Omental fat pad (tissue), 4 donors: ENCODE measurements around the gene GAS7. TPM values are rescaled to one million over a fixed set of nuclear protein-coding genes. Genes with fewer than 3 reads are reported as not detected.

Source experiments
- ATAC-seq: fragments of 150-250 bp; one replicate; pipeline ENCODE4 v1.9.1; 2016; ENCODE audit warnings: mild to moderate bottlenecking, moderate library complexity; ENCODE audit not compliant: low FRiP score
- DNase-seq: peaks from one replicate; pipeline ENCODE4 v3.0.0-alpha.2; 2019; ENCODE audit warnings: low spot score
- total RNA-seq, 4 donors: library from RNA; depleted of rRNA; stranded (reverse); fragments of >200 nt; gene quantifications; one replicate each; pipeline ENCODE4 v1.1.0, GENCODE V29; 2016
- TF ChIP-seq, protein P1 (sequence below), 3 donors: fragments of 450-650 bp; IDR thresholded peaks; one replicate each; pipeline ENCODE4 v1.5.1; 2016 to 2017; ENCODE audit warnings: antibody characterized with exemption in 3 of 3, mild to moderate bottlenecking in 3 of 3, moderate library complexity in 2 of 3

The GAS7 gene
- total RNA-seq, 4 donors from 2014 or later: 36.4 to 148 (median 52.7) TPM

DNA sequence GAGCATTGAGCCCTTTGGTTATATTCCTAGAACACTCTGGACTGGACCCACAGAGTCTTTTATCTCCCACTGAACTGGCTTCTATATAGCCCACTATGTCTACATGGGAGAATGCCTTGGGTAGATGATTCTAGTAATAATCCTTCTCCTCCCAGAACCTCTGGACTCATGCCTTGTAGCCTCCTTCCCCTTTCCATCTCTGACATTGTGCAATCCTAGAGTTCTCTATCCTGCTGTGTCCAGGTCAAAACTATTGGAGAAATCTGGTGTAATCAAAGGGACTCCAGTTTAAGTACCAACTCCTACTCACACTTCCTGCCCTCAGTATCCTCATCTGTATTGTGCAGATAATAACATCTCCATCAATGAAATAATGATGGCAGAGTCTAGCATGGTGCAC lies 302.5 kb downstream of the GAS7 start:
- ATAC-seq (no peak), DNase-seq (no peak)
- TF ChIP-seq, protein P1, sequence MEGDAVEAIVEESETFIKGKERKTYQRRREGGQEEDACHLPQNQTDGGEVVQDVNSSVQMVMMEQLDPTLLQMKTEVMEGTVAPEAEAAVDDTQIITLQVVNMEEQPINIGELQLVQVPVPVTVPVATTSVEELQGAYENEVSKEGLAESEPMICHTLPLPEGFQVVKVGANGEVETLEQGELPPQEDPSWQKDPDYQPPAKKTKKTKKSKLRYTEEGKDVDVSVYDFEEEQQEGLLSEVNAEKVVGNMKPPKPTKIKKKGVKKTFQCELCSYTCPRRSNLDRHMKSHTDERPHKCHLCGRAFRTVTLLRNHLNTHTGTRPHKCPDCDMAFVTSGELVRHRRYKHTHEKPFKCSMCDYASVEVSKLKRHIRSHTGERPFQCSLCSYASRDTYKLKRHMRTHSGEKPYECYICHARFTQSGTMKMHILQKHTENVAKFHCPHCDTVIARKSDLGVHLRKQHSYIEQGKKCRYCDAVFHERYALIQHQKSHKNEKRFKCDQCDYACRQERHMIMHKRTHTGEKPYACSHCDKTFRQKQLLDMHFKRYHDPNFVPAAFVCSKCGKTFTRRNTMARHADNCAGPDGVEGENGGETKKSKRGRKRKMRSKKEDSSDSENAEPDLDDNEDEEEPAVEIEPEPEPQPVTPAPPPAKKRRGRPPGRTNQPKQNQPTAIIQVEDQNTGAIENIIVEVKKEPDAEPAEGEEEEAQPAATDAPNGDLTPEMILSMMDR (IDR thresholded peaks at IDR 0.05): no peak

- no peak for ATAC-seq
- DNase-seq: no peak
- TF ChIP-seq, protein P1 (IDR thresholded peaks at IDR 0.05): no peak
Observed at GRCh38 chr17:9894231-9894630, 304.2 kb downstream of the GAS7 start.

GRCh38 chr17:9893411-9894012 lies 304.9 kb downstream of the GAS7 start:
- ATAC-seq (no peak), DNase-seq (no peak)
- TF ChIP-seq, protein P1 (IDR thresholded peaks at IDR 0.05): no peak

GRCh38 chr17:9890124-9890523 lies 308.3 kb downstream of the GAS7 start:
- ATAC-seq (no peak), DNase-seq (no peak)
- TF ChIP-seq, protein P1 (IDR thresholded peaks at IDR 0.05): no peak

- TF ChIP-seq, protein P1 (IDR thresholded peaks at IDR 0.05): no peak
- ATAC-seq (no peak), DNase-seq (no peak)
Observed at GRCh38 chr17:9887508-9887907, 310.9 kb downstream of the GAS7 start.

DNA sequence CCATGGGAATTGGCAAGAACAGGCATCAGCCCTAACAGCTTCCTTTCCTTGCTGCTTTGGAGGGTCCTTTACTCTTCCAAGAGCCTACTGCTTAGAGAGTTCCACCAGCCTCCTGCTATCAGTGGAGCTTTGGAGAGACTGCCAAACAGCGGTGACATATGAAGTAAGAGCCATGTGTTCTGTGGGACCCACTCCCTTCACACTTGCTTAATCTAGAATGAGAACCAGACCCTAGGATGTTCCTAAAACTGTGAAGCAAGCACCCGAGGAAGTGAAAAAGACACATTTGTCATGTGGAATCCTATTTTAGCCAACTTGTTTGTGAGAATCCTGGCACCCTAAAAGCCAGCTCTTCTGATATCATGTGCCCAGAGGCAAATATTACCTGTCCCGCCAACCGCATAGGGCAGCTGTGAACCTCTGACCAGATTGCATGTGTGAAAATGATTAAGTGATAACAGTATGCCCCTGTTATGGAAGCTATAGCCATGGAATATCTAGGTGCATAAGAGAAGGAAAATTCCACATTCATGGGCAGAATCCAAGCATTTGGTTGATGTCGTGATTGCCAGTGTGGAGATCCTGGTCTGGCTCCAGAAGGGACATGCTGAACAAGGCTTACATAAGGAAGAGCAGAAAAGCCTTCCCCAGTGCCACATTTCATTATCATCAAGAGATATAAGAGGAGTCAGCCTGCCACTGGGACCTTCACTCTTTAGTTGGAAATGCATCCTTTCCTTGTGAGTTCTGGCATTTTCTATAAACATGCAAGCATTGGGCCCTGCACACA lies 312.1 kb downstream of the GAS7 start:
- DNase-seq (no peak), ATAC-seq (no peak)

More for the DNA sequence above, 312.1 kb downstream of the GAS7 start:
- TF ChIP-seq, protein P1 (IDR thresholded peaks at IDR 0.05): no peak
